OCI-LY3 (cell line): ENCODE measurements around the gene IFI16.
"Not testable (repeated sequence)": the region's sequence is repeated elsewhere in the genome, so short reads cannot be mapped to it uniquely, and the experiment has no call there.

ENCODE experiments used
- H2AFZ ChIP-seq: fragments of 200-600, 300-600 bp; shearing (Covaris generic); 2 replicates; pipeline ENCODE4 v1.6.0; 2014; ENCODE audit warnings: antibody characterized with exemption, low read depth, low read length
- H3K27ac ChIP-seq: fragments of 200-600, 300-600 bp; sonication (generic); 2 replicates; pipeline ENCODE4 v1.5.1; 2014; ENCODE audit warnings: mild to moderate bottlenecking, low read length, moderate library complexity, mixed read lengths
- H3K27me3 ChIP-seq: fragments of 200-600, 300-600 bp; sonication (generic); 2 replicates; pipeline ENCODE4 v1.6.1; 2014; ENCODE audit warnings: low read depth, low read length, mixed read lengths
- H3K36me3 ChIP-seq: fragments of 200-600, 300-600 bp; sonication (generic); replicated peaks from 2 replicates; pipeline ENCODE3; 2014; ENCODE audit warnings: low read depth, low read length, mixed read lengths
- H3K4me1 ChIP-seq: fragments of 300-600, 200-600 bp; sonication (generic); 2 replicates; pipeline ENCODE4 v1.6.1; 2014; ENCODE audit warnings: low read length, mixed read lengths
- H3K4me2 ChIP-seq: fragments of 200-600, 300-600 bp; sonication (generic); 2 replicates; pipeline ENCODE4 v1.6.1; 2014; ENCODE audit warnings: low read length, mixed read lengths
- H3K4me3 ChIP-seq: fragments of 300-600, 200-600 bp; sonication (generic); 2 replicates; pipeline ENCODE4 v1.5.1; 2014; ENCODE audit warnings: antibody characterized with exemption, mild to moderate bottlenecking, low read length, moderate library complexity
- H3K79me2 ChIP-seq: fragments of 300-600, 200-600 bp; shearing (Covaris generic); 2 replicates; pipeline ENCODE4 v1.6.1; 2014; ENCODE audit warnings: mild to moderate bottlenecking, low read length, mixed read lengths
- H3K9ac ChIP-seq: fragments of 300-600, 200-600 bp; shearing (Covaris generic); 2 replicates; pipeline ENCODE4 v1.6.0; 2014; ENCODE audit warnings: mild to moderate bottlenecking, low read length, moderate library complexity
- H3K9me3 ChIP-seq: fragments of 200-600, 300-600 bp; shearing (Covaris generic); 2 replicates; pipeline ENCODE4 v1.6.1; 2014; ENCODE audit warnings: low read length, mixed read lengths; ENCODE audit not compliant: insufficient read depth
- H4K20me1 ChIP-seq: fragments of 200-600, 300-600 bp; sonication (generic); 2 replicates; pipeline ENCODE4 v1.6.1; 2016; ENCODE audit warnings: low read length, mixed read lengths; ENCODE audit not compliant: insufficient read depth
- CTCF ChIP-seq: fragments of 200-600, 300-600 bp; sonication (generic); IDR thresholded peaks from 2 replicates; pipeline ENCODE4 v1.5.1; 2014; ENCODE audit warnings: antibody characterized with exemption, low read length, low read depth
- EZH2phosphoT487 ChIP-seq: fragments of 200-600 bp; shearing (Covaris generic); IDR thresholded peaks from 2 replicates; pipeline ENCODE4 v1.6.1; 2018; ENCODE audit warnings: antibody characterized with exemption, mixed run types, low read depth

Gene IFI16

GRCh38 chr1:159009287-159009686 lies 420 bp upstream of the IFI16 start:
- Histone ChIP-seq H3K4me1 (peaks cover 51% of the 10 kb centered on the region), H3K27ac (peak overlapping the region; percentile 68), H3K9ac (peak overlapping the region; percentile 85), H3K36me3 (peaks cover 22% of the 10 kb centered on the region), H4K20me1 (no peaks in the 10 kb centered on the region), H3K4me2 (peak overlapping the region; percentile 80), H3K4me3 (peak overlapping the region; percentile 77), H3K79me2 (peaks cover 45% of the 10 kb centered on the region), H2AFZ (peak overlapping the region; percentile 52), H3K27me3 (no peaks in the 10 kb centered on the region), H3K9me3 (0 out of 2 replicates have a peak, but pooled peaks cover 4% of the 10 kb centered on the region)
- no peak for TF ChIP-seq EZH2phosphoT487
- TF ChIP-seq CTCF: no peak

GRCh38 chr1:159010391-159010790 lies 684 bp downstream of the IFI16 start:
- H3K9ac ChIP-seq: peak overlapping the region; percentile 85
- peaks cover 52% of the 10 kb centered on the region for H3K79me2 ChIP-seq
- H3K9me3 ChIP-seq: peaks cover 10% of the 10 kb centered on the region; the same call in 1 of the 2 replicates
- no peak overlapping the region for H2AFZ ChIP-seq
- H4K20me1 ChIP-seq: no peaks in the 10 kb centered on the region
- H3K4me3 ChIP-seq: peak overlapping the region; percentile 77
- TF ChIP-seq EZH2phosphoT487: no peak
- TF ChIP-seq CTCF: no peak
- peaks cover 60% of the 10 kb centered on the region for H3K4me1 ChIP-seq
- peak overlapping the region; percentile 68 for H3K27ac ChIP-seq
- no peaks in the 10 kb centered on the region for H3K27me3 ChIP-seq
- peaks cover 33% of the 10 kb centered on the region for H3K36me3 ChIP-seq
- peak overlapping the region; percentile 80 for H3K4me2 ChIP-seq

- H3K27me3 ChIP-seq, H4K20me1 ChIP-seq, H2AFZ ChIP-seq: not testable (repeated sequence)
- peaks cover 10% of the 10 kb centered on the region; the same call in 1 of the 2 replicates for H3K9me3 ChIP-seq
- peak overlapping the region; percentile 85 for H3K9ac ChIP-seq
- H3K4me3 ChIP-seq: peak overlapping the region; percentile 77
- H3K36me3 ChIP-seq: peaks cover 37% of the 10 kb centered on the region
- peaks cover 60% of the 10 kb centered on the region for H3K4me1 ChIP-seq
- H3K79me2 ChIP-seq: peaks cover 56% of the 10 kb centered on the region
- peak overlapping the region; percentile 68 for H3K27ac ChIP-seq
- peak overlapping the region; percentile 80 for H3K4me2 ChIP-seq
Measured at GRCh38 chr1:159011001-159011400, 1.3 kb downstream of the IFI16 start.

- Histone ChIP-seq H3K79me2 (peaks cover 63% of the 10 kb centered on the region), H3K9ac (peak overlapping the region; percentile 85), H3K4me1 (peaks cover 64% of the 10 kb centered on the region)
Measured at GRCh38 chr1:159011751-159012150, 2.0 kb downstream of the IFI16 start.

More at GRCh38 chr1:159011751-159012150, 2.0 kb downstream of the IFI16 start:
- Histone ChIP-seq H3K9me3 (peaks cover 10% of the 10 kb centered on the region; the same call in 1 of the 2 replicates), H3K4me3 (peak overlapping the region; percentile 77), H2AFZ (no peak overlapping the region), H3K27me3 (no peaks in the 10 kb centered on the region), H3K27ac (peak overlapping the region; percentile 50), H4K20me1 (no peaks in the 10 kb centered on the region), H3K4me2 (peak overlapping the region; percentile 80), H3K36me3 (peaks cover 44% of the 10 kb centered on the region)
- TF ChIP-seq EZH2phosphoT487 (no peak), CTCF (no peak)
